Measurements from ENCODE around the gene RIN3. TPM values are rescaled to one million over a fixed set of nuclear protein-coding genes. Genes with fewer than 3 reads are reported as not detected.
"Not testable (repeated sequence)": the region's sequence is repeated elsewhere in the genome, so short reads cannot be mapped to it uniquely, and the experiment has no call there.

Gene RIN3
- total RNA-seq, 1 donor from 2014 or later = 0.76 TPM

- TF ChIP-seq CTCF (IDR thresholded peaks at IDR 0.05; ENCODE audit: partially characterized antibody, unreplicated experiment) = no peak
- Mint-ChIP-seq H3K27ac (ENCODE audit: unreplicated experiment) (peak overlapping the region; percentile 86), H3K27me3 (ENCODE audit: unreplicated experiment) (peaks cover 8% of the 10 kb centered on the region), H3K36me3 (ENCODE audit: unreplicated experiment) (no peaks in the 10 kb centered on the region), H3K4me3 (ENCODE audit: unreplicated experiment) (no peak overlapping the region), H3K4me1 (ENCODE audit: low read depth, unreplicated experiment) (peaks cover 10% of the 10 kb centered on the region), H3K9me3 (ENCODE audit: unreplicated experiment) (peaks cover 14% of the 10 kb centered on the region)
- DNase-seq = no peak
These were observed 124.7 kb downstream of the RIN3 start for GRCh38 chr14:92638266-92638665.

- Mint-ChIP-seq H3K4me1 (ENCODE audit: low read depth, unreplicated experiment) (peaks cover 10% of the 10 kb centered on the region), H3K36me3 (ENCODE audit: unreplicated experiment) (no peaks in the 10 kb centered on the region), H3K27ac (ENCODE audit: unreplicated experiment) (no peak overlapping the region), H3K9me3 (ENCODE audit: unreplicated experiment) (peaks cover 14% of the 10 kb centered on the region), H3K27me3 (ENCODE audit: unreplicated experiment) (peaks cover 8% of the 10 kb centered on the region), H3K4me3 (ENCODE audit: unreplicated experiment) (no peak overlapping the region)
- DNase-seq = no peak
- no peak for TF ChIP-seq CTCF (IDR thresholded peaks at IDR 0.05; ENCODE audit: partially characterized antibody, unreplicated experiment)
These were observed 125.3 kb downstream of the RIN3 start for GRCh38 chr14:92638904-92639303.

GRCh38 chr14:92639472-92640117 lies 126.0 kb downstream of the RIN3 start:
- H3K4me3 Mint-ChIP-seq (ENCODE audit: unreplicated experiment); H3K36me3 Mint-ChIP-seq (ENCODE audit: unreplicated experiment); H3K27me3 Mint-ChIP-seq (ENCODE audit: unreplicated experiment); DNase-seq; H3K27ac Mint-ChIP-seq (ENCODE audit: unreplicated experiment): not testable (repeated sequence)
- Mint-ChIP-seq H3K9me3 (ENCODE audit: unreplicated experiment) (peaks cover 14% of the 10 kb centered on the region), H3K4me1 (ENCODE audit: low read depth, unreplicated experiment) (peaks cover 10% of the 10 kb centered on the region)

- Mint-ChIP-seq H3K4me1 (ENCODE audit: low read depth, unreplicated experiment) (peaks cover 7% of the 10 kb centered on the region), H3K9me3 (ENCODE audit: unreplicated experiment) (peaks cover 12% of the 10 kb centered on the region), H3K4me3 (ENCODE audit: unreplicated experiment) (no peak overlapping the region), H3K27ac (ENCODE audit: unreplicated experiment) (no peak overlapping the region), H3K27me3 (ENCODE audit: unreplicated experiment) (peaks cover 6% of the 10 kb centered on the region), H3K36me3 (ENCODE audit: unreplicated experiment) (peaks cover 6% of the 10 kb centered on the region)
- DNase-seq = no peak
- TF ChIP-seq CTCF (IDR thresholded peaks at IDR 0.05; ENCODE audit: partially characterized antibody, unreplicated experiment) = no peak
These were observed 127.7 kb downstream of the RIN3 start for GRCh38 chr14:92641306-92641705.

GRCh38 chr14:92644171-92644969 lies 130.8 kb downstream of the RIN3 start:
- Mint-ChIP-seq H3K27ac (ENCODE audit: unreplicated experiment) (no peak overlapping the region), H3K4me3 (ENCODE audit: unreplicated experiment) (no peak overlapping the region), H3K27me3 (ENCODE audit: unreplicated experiment) (no peaks in the 10 kb centered on the region), H3K36me3 (ENCODE audit: unreplicated experiment) (peaks cover 6% of the 10 kb centered on the region), H3K4me1 (ENCODE audit: low read depth, unreplicated experiment) (no peaks in the 10 kb centered on the region), H3K9me3 (ENCODE audit: unreplicated experiment) (peaks cover 4% of the 10 kb centered on the region)
- no peak for DNase-seq
- TF ChIP-seq CTCF (IDR thresholded peaks at IDR 0.05; ENCODE audit: partially characterized antibody, unreplicated experiment) = no peak
